Upper lobe of right lung (tissue), 1 donor: Measurements from ENCODE around the gene C9orf78. TPM values are rescaled to one million over a fixed set of nuclear protein-coding genes. Genes with fewer than 3 reads are reported as not detected.

ENCODE experiments used
- ATAC-seq: fragments of 200-7000 bp; cut with Tn5 transposase; one replicate; pipeline ENCODE4 v1.9.1; 2020; ENCODE audit warnings: mild to moderate bottlenecking, moderate library complexity
- DNase-seq: peaks from one replicate; pipeline ENCODE4 v3.0.0-alpha.2; 2020
- H3K27ac ChIP-seq: fragments of 200-600 bp; one replicate; pipeline ENCODE4 v1.8.0; 2022
- H3K27me3 ChIP-seq: fragments of 200-600 bp; one replicate; pipeline ENCODE4 v1.8.0; 2022; ENCODE audit warnings: mild to moderate bottlenecking
- H3K36me3 ChIP-seq: fragments of 200-600 bp; one replicate; pipeline ENCODE4 v1.8.0; 2022
- H3K4me1 ChIP-seq: fragments of 200-600 bp; one replicate; pipeline ENCODE4 v1.8.0; 2022
- H3K4me3 ChIP-seq: fragments of 200-600 bp; one replicate; pipeline ENCODE4 v1.8.0; 2022; ENCODE audit warnings: mild to moderate bottlenecking
- H3K9me3 ChIP-seq: fragments of 200-600 bp; one replicate; pipeline ENCODE4 v1.8.0; 2022
- intact Hi-C: fragments of 100-400 bp; cut with DNase I; formaldehyde crosslinking; loops from one replicate; pipeline ENCODE4 v1.11.0; 2022
- total RNA-seq: library from RNA; stranded (reverse); fragmentation: NEBNext Ultra II Directional; extraction: Animal tissue kit (Norgen Biotek cat#: 25700); gene quantifications from one replicate; pipeline ENCODE4 v1.2.1, GENCODE V29; 2021
- TF ChIP-seq, protein P1 (sequence below): fragments of 200-600 bp; IDR thresholded peaks from one replicate; pipeline ENCODE4 v1.8.0; 2022; ENCODE audit warnings: antibody characterized with exemption
- donor health status: DM: no; HTN: yes; CAD: no; lungs with severe emphysema.

Gene C9orf78
- total RNA-seq, 1 donor from 2014 or later, result 36.6 TPM

DNA sequence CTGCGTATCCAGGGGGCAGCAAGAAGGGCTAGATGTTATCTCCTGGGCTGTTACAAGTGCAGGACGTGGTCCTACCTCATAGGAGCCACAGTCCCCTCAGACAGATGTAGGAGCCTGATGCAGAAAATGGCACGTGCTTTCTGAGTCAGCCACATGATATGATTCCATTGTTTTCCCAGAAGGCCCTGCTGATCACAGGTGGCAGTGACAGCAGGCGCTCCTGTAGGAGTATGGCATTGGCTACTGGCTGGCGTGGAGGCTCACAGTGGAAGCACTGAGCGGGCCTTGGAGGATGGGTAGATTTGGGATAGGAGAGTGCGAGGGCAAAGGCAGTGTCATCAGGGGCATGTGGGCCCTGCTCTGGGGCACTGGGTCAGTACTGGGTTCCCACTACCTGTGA is 22.1 kb upstream of the C9orf78 start:
- Histone ChIP-seq H3K27me3 (no peaks in the 10 kb centered on the region), H3K9me3 (no peaks in the 10 kb centered on the region), H3K4me3 (no peak overlapping the region), H3K36me3 (peaks cover 69% of the 10 kb centered on the region), H3K27ac (no peak overlapping the region), H3K4me1 (no peaks in the 10 kb centered on the region)
- TF ChIP-seq, protein P1, sequence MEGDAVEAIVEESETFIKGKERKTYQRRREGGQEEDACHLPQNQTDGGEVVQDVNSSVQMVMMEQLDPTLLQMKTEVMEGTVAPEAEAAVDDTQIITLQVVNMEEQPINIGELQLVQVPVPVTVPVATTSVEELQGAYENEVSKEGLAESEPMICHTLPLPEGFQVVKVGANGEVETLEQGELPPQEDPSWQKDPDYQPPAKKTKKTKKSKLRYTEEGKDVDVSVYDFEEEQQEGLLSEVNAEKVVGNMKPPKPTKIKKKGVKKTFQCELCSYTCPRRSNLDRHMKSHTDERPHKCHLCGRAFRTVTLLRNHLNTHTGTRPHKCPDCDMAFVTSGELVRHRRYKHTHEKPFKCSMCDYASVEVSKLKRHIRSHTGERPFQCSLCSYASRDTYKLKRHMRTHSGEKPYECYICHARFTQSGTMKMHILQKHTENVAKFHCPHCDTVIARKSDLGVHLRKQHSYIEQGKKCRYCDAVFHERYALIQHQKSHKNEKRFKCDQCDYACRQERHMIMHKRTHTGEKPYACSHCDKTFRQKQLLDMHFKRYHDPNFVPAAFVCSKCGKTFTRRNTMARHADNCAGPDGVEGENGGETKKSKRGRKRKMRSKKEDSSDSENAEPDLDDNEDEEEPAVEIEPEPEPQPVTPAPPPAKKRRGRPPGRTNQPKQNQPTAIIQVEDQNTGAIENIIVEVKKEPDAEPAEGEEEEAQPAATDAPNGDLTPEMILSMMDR, result no peak
- no peak for DNase-seq
- ATAC-seq, result no peak
- intact Hi-C loops, result no loop called here

DNA sequence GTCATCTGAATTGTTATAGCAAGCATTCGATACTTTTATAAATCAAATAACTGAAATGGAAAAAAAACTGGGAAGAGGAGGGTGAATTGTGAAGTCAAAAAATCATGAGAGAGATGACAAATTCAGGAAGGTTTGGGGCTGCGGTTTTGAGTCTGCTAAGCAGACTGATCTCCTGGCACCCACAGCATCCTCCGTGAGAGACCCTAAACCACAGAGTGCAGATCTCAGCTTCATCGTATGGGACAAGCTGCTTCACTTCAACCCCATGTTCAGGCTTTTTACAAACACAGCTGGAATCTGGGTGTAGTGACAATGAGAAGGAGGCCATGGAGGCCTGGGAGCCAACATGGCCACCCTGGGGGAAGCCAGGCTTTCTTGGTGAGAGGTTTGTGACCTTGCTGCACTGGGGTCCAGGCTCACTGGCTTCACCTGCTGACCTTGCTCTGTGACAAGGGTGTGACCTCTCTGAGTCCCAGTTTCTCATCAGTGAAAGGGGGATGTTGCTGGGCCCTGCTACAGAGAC is 19.6 kb upstream of the C9orf78 start:
- Histone ChIP-seq H3K27ac (no peak overlapping the region), H3K4me1 (no peaks in the 10 kb centered on the region), H3K27me3 (no peaks in the 10 kb centered on the region), H3K9me3 (no peaks in the 10 kb centered on the region), H3K36me3 (peaks cover 74% of the 10 kb centered on the region), H3K4me3 (no peak overlapping the region)
- TF ChIP-seq, protein P1, result no peak
- DNase-seq, result no peak
- ATAC-seq, result no peak
- intact Hi-C loops, result no loop called here

DNA sequence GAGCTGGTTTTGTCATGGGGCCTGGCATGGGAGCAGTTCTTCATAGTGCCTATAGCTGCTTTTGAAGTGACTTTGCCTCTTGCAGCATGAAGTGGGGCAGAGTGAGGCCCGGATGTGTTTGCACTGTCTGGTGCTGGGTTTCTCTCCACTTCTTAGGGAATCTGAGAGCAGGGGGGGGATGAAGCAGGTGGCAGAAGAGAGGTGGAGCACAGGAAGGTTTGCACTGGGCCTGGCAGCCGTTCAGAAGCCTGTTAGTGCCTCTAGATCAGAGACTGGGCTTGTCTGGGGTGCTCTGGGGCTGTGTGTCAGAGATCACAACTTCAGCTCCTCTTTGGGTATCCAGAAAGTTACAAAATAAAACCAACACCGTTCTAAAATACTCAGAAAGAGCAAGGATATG is 18.5 kb upstream of the C9orf78 start:
- intact Hi-C loops, result no loop called here
- TF ChIP-seq, protein P1, result no peak
- DNase-seq, result no peak
- H3K27me3 ChIP-seq, result no peaks in the 10 kb centered on the region
- no peak overlapping the region for H3K4me3 ChIP-seq
- peaks cover 70% of the 10 kb centered on the region for H3K36me3 ChIP-seq
- no peak overlapping the region for H3K27ac ChIP-seq
- no peaks in the 10 kb centered on the region for H3K9me3 ChIP-seq
- no peak for ATAC-seq
- no peaks in the 10 kb centered on the region for H3K4me1 ChIP-seq

DNA sequence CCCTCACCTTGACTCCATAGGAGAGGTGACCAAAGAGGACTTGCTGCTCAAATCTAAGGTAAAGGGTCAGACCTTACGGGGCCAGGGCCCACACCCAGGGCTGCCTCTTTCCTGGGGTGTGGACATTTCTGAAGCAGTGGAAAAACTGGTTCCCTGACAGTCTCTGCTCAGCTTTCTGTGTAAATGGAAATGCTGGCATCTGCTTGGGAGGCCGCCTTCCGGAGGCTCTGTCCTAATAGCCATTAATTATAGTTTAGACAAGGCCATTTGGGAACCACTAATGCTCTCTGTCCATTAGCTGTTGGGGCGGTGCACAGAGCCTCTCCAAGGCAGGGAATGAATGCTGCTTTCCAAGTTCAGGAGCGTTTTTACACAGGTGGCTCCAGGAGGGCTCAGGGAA is 17.5 kb upstream of the C9orf78 start:
- TF ChIP-seq, protein P1, result no peak
- H3K27ac ChIP-seq, result no peak overlapping the region
- peaks cover 59% of the 10 kb centered on the region for H3K36me3 ChIP-seq
- DNase-seq, result no peak
- H3K4me1 ChIP-seq, result no peaks in the 10 kb centered on the region
- H3K27me3 ChIP-seq, result no peaks in the 10 kb centered on the region
- no peaks in the 10 kb centered on the region for H3K9me3 ChIP-seq
- no peak overlapping the region for H3K4me3 ChIP-seq
- ATAC-seq, result no peak
- intact Hi-C loops, result no loop called here

DNA sequence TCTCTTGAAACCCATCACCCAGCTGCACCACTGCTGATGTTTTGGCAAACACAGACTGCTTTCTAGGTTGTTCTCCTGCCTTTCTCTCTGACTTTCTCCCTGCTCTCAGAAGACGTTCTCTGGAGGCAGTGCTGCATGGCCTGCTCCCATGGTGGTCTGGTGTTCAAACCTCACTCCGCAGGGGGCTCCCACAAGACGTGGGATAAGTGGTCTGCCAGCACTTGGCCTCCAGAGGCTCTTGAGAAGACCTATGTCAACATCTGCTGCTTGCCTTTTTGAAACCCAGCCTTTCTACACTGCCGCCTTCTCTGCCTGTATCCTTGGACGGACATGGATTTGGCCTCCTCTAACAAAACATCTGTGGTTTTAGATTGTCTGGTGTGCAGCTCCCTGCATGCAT is 16.7 kb upstream of the C9orf78 start:
- TF ChIP-seq, protein P1, result no peak
- Histone ChIP-seq H3K4me3 (no peak overlapping the region), H3K4me1 (no peaks in the 10 kb centered on the region), H3K27me3 (no peaks in the 10 kb centered on the region), H3K9me3 (no peaks in the 10 kb centered on the region), H3K36me3 (peaks cover 59% of the 10 kb centered on the region), H3K27ac (no peak overlapping the region)
- no peak for ATAC-seq
- no peak for DNase-seq
- intact Hi-C loops, result no loop called here
